IPS-NIHi11 (cell line): ENCODE measurements around the gene NTN1.
A peak's percentile ranks its signal among the peaks of the same experiment; 100 is the strongest.

ENCODE experiments used
- DNase-seq: peaks from one replicate; pipeline ENCODE4 v3.0.0; 2012; ENCODE audit warnings: mixed read lengths, low spot score

NTN1 gene

DNA sequence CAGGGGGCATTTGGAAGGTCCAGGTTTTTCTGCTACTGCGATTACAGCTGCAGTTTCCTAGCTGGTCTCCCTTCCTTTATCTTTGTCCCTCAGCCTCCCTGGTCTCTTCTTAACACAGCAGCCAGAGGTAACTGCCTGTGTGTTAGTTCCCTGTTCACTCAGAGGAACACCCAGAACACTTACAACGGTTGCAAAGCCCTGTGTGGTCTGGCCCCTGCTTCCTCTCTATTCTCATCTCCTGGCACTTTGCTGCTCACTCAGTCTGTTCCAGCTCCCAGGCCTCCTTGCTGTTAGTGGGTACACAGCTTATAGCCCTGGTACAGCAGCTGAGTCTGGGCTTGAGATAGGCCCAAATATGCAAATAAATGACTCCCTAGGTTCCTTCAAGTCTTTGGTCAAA is 16.4 kb downstream of the NTN1 start:
- DNase-seq: no peak

DNA sequence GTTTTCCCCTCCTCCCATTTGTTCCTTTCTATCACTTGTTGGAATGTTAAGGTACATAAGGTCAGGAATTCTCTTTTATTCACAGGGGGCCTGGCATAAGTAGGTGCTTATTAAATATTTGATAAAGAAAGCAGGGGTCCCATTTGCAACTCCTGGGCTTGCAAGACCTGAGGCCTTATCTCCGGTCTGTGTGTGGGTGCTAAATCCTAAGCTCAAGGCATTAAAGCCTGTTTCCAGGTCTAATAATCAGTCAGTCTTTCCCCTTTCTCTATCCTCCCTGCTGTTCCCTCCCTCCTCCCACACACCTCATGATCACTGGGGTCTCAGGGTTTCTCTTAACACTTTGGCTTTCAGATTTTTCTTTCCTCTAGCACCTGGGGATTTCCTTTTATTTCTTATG is 17.1 kb downstream of the NTN1 start:
- no peak for DNase-seq

DNA sequence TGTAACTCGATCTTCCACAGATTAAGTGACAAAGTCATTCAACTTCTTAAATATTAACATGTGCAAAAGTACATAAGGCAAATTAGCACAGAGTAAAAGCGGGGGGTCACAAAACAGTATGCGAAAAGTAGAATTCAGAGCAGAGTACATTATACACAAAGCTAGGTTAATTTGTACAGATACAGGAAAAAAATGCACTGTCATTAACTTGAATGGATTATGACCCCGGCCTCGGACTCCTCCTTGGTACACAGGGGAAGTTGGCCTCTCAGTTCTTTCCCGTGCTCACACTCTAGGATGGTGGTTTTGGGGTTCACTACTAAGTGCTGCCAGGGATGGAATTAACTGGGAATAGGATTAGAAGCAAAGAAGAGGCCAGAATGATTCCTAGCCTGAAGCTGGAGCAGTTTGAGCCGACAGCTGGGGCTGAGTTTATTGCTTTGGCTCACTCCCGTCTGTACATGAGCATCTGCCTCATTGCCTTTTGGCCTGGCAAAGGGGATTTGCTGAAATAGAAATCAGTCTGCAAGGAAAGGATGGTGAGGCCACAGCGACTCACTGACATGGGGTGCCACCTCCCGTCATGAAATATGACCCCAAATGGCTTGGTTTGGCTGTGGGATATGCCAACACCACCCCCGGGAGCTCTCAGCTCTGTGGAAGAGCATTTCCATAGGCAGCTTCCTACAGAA is 23.6 kb downstream of the NTN1 start:
- no peak for DNase-seq

DNA sequence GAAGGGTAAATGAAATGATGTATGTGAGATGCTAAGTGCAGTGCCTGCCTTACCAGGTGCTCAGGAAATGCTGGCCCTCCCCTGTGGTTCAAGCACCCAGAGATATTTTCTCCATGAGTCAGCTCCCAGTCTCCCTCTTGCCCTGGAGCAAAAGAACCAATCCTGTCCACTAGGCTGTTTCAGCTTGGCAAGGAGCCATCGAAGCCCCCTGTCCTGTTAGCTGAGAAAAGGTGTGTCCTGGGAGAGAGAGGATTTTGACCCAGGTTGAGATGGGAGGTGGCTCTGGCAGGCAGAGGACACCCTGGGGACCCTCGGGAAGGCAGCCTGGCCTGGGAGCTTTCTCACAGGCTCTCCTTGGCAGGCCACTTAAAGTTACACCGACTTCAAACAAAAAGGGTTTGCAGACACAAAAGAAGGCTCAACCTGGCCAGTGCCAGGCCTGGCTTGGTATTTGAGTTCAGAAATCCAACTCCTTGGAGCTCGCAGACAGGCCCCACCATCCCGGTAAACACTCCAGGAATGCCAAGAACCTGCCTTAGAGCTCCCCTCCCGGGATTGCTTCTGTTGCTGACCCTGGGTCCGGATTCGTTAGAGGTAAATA is 29.6 kb downstream of the NTN1 start:
- peak; percentile 62 for DNase-seq

DNA sequence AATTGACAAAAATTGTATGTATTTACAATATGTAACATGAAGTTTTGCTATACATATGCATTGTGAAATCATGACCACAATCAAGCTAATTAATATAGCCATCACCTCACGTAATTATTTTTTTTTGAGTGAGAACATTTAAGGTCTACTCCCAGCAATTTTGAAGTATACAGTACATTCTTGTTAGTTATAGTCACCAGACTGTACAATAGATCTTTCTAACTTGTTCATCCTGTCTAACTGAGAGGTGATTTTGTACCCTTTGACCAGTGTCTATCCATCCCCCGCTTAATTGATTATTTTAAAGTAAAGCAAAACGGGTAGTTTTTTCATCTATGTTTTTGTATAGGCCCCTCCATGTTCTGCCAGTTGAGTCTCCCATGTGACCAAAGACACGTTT is 30.3 kb downstream of the NTN1 start:
- no peak for DNase-seq

DNA sequence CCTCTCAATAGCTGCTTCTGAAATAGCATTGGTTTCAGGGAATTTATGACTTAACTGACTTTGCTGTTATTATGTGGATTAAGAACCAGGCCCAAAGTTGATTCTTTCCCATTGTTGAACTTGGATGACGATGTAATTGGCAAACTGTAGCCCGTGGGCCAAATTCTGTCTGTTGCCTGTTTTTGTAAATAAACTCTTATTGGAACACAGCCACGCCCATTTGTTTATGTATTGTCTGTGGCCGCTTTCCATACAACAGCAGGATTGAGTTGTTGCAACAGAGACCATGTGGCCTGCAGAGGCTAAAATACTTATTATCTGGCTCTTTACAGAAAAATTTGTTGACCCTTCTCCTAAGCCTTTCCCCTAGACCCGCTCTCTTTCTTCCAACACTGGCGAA is 31.6 kb downstream of the NTN1 start:
- no peak for DNase-seq

DNA sequence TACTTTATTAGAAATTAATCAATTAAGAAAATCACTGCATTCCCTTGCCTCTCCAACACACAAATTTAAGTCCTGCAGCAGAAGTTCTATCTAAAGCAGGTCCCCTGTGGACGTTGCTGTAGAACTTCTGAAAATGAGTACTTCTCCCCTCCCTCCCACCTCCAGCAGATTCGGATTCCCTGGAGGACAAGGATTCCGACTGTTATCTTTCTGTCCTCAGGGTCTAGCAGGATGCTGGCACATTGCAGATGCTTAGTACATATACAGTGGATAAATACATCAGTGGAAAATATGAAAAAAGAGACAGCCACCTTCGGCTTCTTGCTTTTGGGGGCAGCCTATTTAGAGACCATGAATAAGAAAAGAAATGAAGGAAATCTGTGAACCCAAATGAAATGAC is 32.1 kb downstream of the NTN1 start:
- no peak for DNase-seq

DNA sequence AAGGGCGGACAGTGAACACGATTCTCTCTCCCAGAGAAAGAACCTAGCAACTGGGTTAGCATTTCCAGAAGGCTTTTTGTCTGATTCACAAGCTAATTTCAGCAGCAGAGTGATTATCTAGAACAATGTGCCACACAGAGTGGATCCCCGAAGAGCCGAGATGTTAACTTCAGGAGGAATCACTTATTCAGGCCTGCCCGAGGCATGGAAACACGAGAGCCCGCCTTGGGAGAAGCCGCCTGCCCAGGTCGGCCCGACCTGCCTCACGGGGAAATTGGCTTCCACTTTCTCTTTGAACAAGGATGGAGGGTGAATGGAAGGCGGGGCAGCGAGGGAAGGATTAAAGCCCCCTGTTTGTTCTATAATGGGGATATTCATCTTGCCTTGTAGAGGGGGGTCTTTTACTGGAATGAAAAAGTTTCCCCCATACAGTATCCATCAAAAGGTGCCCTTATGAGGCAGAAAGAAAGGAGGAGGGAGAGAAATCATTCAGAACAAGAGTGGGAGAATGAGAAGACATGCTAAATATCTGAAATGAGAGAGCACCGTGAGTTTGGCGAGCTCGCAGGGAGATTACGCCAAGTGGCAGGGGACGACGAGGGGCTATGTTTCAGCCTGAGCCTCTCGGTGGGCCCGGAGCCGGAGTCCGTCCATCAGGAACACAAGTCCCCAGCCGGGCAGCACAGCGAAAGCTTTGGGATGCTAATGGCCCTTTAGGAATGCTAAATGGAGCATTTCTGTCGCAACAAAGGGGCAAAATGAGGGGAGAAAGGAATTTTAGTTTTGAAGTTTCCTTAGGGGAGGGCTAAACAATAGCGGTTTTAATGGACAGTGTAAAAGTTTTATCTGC is 33.0 kb downstream of the NTN1 start:
- peak; percentile 80 for DNase-seq

DNA sequence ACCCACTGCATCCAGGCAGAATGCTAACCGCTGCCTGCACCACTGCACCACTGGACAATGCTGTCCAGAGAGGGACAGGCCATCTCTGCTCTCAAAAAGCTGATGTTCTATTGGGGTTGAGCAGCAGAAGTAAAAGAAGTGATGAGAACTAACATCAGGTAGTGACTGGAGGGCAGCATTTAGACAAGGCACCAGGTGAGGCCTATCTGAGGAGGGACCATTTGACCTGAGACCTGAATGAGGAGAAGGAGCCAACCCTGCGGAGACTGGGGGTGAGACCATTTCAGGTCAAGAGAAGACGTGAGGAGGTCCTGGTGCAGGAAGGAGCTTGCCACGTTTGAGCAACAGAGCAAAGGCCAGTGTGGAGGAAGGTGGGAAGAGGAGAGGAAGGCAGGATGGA is 34.0 kb downstream of the NTN1 start:
- no peak for DNase-seq

DNA sequence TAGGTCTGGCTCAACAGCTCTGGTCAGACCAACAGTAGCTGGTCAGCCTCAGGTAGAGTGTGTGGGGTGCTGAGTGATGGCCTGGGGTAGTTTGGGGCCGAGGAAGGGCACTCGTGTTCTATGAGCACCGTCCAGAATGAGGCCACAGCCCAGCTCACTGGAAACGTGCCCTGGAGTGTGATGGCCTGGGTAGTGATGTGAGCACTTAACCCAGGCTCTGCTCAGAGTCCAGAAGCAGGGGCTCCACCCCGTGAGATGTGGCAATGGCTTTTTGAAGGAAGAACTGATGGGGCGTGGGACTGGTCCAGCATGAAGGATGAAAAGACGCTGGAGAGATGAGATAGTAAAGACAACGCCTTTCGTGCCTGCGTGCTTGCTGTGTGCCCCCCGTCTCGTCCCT is 35.3 kb downstream of the NTN1 start:
- DNase-seq: no peak

DNA sequence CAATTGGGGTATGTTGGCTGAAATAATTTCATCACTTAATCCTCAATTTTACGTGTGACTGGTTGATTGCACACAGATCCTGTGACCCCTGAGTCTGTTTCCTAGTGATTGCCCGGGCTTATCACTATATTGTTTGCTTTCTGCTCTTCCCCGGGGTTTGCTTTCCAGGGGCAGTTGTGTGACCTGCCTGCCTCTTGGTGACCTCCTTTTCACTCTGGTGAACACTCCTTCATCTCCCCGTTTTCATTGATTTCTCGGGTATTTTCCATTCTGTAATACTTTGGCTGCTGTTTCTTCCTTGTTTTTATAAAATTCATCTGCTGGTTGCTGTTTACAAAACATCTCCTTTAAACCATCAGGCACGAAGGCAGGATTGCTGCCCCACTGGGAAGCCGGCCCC is 36.0 kb downstream of the NTN1 start:
- DNase-seq: no peak

DNA sequence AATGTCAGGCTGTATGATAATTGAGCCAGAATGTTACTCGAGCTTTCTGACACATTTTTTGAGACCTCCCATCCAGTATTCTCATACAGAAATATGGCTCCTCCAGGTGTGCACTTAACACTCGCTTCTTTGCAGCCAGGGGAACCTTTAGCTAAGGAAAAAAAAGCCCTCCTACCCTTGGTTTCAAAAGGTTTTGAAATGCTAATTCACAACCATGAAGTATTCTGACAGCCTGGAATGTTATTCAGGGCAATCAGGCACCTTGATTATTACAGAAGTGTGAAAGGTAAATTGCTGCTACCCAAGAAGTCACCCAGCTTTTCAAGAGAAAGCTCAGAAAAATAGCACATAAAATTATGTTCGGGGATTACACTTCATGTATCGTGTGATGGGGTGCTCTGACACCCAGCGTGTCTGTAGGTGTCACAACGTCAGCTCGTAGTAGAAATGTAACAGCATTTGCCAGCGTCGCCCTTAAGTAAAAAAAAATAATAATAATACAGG is 41.1 kb downstream of the NTN1 start:
- DNase-seq: no peak

DNA sequence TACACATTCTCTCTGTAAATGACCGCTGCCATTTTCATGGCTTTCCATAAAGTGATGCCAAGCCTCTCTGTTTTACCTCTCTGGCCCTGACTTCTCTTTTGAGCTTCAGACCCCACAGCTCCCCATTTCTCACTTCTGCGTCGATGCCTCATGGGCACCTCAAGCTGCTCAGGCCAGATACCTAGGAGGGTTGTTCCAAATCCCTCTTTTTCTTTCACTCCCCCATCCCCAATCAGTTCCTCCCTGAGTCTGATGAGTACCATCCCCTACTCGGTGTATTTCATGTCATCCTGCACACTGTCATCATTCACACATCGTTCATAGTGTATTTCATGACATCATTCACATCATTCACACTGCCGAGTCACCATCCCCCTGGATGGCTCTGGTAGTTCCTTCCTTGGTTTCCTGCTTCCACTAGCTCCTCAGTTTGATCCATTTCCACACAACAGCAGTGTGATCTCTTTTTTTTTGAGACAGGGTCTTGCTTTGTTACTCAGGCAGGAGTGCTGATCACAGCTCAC is 43.1 kb downstream of the NTN1 start:
- DNase-seq: no peak

DNA sequence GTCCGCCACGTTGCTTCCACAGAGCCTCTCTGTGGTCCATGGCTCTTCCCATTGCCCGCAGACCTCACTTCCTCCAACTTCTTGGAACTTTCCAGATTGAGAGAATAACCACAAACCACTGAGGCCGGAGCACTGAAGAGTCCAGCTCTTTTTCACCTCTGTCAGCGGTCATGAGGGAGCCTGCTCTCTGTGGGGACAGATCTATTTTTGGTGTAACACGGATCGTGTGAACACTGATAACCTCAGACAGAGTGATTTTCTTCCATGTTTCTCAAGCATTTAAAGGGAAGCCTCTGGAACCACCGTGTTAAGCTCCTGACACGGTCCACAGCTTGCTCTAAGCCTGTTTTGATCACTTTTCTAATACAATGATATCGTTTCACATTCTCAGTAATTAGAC is 49.7 kb downstream of the NTN1 start:
- DNase-seq: no peak

DNA sequence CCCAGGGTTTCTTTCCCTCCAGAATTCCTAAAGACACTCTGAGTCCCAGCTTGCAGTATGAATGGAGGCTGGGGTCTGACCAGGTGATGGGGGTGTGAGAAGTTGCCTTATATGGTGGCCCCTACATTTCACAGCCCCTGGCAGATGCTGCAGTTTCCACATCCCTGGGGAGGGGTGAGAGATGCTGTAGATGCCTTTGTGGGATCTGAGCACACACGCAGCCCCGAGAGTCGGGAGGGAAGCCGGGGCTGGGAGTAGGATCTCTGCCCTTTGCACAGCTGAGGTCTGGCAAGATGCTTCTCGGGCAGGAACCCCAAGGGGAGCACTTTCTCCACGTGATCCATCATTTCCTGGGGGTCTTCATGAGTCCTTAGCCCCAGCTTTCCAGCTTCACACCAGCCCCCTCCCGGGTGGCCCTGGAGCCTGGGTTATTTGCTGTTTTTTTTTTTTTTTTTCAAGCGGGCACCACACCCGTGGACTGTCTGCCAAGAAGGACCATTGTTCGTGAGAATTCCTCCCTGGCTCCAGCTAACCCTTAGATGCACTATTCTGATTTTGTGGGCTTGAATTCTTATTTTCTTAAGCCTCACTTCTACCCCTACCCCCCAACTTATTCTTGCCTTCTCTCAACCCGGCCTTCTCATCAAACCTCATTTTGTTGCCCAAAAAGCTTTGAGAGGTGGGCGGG is 50.6 kb downstream of the NTN1 start:
- DNase-seq: no peak

DNA sequence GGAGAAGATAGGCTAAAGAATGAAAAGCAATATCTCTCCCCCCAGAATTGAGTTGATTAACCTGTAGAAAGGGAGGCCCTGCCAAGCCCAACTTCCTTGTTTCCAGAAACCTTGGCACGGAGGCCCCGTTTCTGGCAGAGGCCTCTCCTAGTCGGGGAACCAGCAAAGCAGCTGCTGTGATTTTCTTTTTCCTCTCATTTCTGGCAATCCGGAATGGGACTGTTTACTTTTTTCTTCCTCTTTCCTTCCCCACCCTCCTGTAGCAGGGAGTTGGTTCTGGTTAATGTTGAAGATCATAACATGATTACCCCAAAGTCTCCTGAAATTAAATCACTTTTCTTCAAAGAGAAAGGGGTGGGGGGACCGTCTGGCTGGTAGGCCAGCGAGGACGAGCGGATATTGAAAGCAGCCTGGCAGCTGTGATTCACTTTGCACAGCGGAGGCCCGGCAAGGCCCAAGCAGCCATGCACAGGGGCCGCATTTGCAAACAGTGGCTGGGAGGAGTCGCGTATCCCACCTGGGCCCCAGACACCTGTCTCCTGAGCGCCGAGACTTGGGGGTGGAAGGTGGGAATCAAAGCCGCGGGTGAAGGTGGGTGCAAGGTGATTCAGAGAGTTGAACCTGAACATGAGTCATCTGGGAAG is 51.5 kb downstream of the NTN1 start:
- DNase-seq: no peak

DNA sequence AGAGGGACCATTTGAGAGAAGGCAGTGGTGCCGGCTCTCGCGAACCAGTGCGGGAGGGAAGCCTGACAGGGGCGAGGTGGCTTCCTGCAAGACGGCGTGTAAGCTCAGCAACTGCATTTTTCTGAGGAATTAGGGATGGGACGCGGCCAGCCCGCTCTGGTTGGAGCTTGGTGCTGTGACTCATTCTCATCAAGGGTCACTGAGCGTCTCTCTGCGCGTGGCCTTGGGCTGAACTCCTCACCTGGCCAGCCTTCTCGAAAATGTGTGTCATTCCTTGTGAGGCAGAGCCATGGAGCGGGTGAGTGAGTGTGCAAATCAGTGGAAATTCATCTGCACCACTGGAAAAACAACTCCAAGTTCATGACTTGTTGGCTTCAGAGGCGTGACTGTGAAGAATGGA is 52.8 kb downstream of the NTN1 start:
- no peak for DNase-seq

DNA sequence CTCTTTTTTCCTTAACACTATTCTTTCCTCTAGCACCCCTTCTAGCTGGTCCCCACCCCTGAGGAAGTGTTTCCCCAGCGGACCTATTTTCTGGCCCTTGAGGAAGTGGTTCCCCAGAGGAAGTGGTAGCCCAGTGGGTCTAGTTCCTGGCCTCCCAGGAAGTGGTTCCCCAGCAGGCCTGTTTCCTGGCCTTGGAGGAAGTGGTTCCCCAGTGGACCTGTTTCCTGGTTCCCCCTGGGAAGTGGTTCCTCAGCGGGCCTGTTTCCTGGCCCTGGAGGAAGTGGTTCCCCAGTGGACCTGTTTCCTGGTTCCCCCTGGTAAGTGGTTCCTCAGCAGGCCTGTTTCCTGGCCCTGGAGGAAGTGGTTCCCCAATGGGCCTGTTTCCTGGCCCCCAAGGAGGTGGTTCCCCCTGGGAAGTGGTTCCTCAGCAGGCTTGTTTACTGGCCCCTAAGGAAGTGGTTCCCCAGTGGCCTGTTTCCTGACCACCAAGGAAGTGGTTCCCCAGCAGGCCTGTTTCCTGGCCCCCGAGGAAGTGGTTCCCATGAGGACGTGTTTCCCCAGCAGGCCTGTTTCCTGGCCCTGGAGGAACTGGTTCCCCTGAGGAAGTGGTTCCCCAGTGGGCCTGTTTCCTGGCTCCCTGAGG is 58.3 kb downstream of the NTN1 start:
- DNase-seq: no peak

DNA sequence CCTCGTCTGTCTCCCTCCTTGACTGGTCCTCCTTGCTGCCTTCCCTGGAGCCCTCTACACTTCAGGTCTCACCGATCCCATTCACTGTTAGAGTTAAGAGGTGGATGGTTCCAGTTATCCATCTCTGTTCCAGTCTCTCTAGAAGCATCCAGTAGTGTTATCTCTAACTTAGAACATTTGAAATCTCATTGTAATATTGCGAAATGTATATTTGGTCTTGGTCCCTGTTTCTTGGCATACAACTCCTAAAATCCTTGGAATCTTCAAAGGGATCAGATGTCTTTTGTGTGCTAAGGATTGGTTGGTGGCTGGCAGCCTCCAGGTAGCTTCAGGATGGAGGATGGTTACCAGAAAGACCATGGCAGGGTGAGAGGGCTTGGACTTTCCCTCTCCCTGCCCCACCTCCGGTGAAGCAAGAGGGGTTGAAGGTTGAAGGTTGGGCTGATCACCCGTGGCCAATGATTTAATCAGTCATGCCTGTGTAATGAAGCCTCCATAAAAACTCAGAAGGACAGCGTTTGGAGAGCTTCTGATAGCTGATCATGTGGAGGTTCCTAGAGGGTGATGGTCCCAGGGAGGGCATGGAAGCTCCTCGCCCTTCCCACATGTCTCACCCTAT is 59.1 kb downstream of the NTN1 start:
- no peak for DNase-seq

DNA sequence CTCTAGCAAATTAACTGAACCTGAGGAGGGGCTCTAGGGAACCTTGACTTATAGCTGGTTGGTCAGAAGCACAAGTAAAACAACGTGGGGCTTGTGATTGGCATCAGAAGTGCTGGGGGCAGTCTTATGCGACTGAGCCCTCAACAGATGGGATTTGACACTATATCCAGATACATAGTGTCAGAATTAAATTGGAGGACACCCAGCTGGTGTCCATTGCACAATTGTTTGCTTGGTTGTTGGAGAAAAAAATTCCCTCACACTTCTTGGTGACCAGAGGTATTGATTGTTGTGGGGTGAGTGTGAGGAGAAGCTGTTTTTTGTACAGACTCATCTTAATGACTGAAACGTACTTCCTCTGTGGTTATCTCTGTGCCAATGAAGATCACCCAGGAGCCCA is 59.7 kb downstream of the NTN1 start:
- no peak for DNase-seq

DNA sequence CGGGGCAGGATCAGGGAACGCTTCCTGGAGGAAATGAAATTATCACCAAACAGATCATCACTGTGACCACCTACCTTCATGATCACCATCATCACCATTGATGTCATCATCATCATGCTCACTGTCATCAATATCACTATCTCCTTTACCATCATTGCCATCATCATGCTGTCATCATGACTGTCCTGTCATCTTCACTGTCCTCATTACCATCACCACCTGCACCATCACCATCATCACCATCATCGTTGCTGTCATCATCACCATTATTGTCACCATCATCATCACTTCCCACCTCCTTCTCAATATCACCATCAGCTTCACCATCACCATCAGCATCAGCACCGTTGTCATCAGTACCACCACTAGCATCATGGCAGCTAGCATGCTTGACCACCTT is 65.3 kb downstream of the NTN1 start:
- DNase-seq: no peak
